ENCODE measurements around the gene PDE11A. TPM values are rescaled to one million over a fixed set of nuclear protein-coding genes. Genes with fewer than 3 reads are reported as not detected.
"Not testable (repeated sequence)": the region's sequence is repeated elsewhere in the genome, so short reads cannot be mapped to it uniquely, and the experiment has no call there.

The PDE11A gene
- total RNA-seq, 2 donors from 2014 or later = 1.5 to 1.9 TPM

- DNase-seq = peak; percentile 59
- peaks cover 10% of the 10 kb centered on the region for H3K9me3 ChIP-seq (ENCODE audit: control insufficient read depth, low read length)
- no peaks in the 10 kb centered on the region for H3K27me3 ChIP-seq (ENCODE audit: control insufficient read depth, insufficient read depth, low read length, poor library complexity, severe bottlenecking)
- H3K9me3 Mint-ChIP-seq = peaks cover 21% of the 10 kb centered on the region
- no peak overlapping the region for H3K4me3 Mint-ChIP-seq
- WGBS, 2 experiments (ENCODE audit: insufficient coverage in 1 of 2, insufficient read length in 1 of 2) = 8 to 10% methylated on average over 1 of the region's 1 CpG
- no peak for TF ChIP-seq CTCF (conservative IDR thresholded peaks at IDR 0.05)
- H3K9ac ChIP-seq (ENCODE audit: extremely low read depth, low read length, poor library complexity, severe bottlenecking) = no peak overlapping the region
- H3K27ac ChIP-seq (ENCODE audit: low read depth, low read length) = no peak overlapping the region
- peaks cover 11% of the 10 kb centered on the region for H3K4me1 ChIP-seq (ENCODE audit: control insufficient read depth, insufficient read depth, low read length)
- no peaks in the 10 kb centered on the region for H3K36me3 Mint-ChIP-seq (ENCODE audit: low read depth)
- peaks cover 43% of the 10 kb centered on the region for H3K27me3 Mint-ChIP-seq (ENCODE audit: insufficient read depth)
- peak overlapping the region; percentile 16 for H3K27ac Mint-ChIP-seq
- H3K4me1 Mint-ChIP-seq = peaks cover 39% of the 10 kb centered on the region
- peak overlapping the region; percentile 15 for H3K4me3 ChIP-seq (ENCODE audit: low read length)
- no peaks in the 10 kb centered on the region for H3K36me3 ChIP-seq (ENCODE audit: control insufficient read depth, insufficient read depth, low read length)
Observed at GRCh38 chr2:177852389-177852788, 220.2 kb downstream of the PDE11A start.

GRCh38 chr2:177843188-177843587 lies 229.4 kb downstream of the PDE11A start:
- H3K4me3 Mint-ChIP-seq = no peak overlapping the region
- no peak for DNase-seq

GRCh38 chr2:177842243-177842642 lies 230.3 kb downstream of the PDE11A start:
- no peak for TF ChIP-seq CTCF (conservative IDR thresholded peaks at IDR 0.05)
- Mint-ChIP-seq H3K27ac (no peak overlapping the region), H3K4me1 (no peaks in the 10 kb centered on the region), H3K9me3 (peaks cover 39% of the 10 kb centered on the region), H3K27me3 (ENCODE audit: insufficient read depth) (peaks cover 11% of the 10 kb centered on the region), H3K36me3 (ENCODE audit: low read depth) (no peaks in the 10 kb centered on the region), H3K4me3 (no peak overlapping the region)
- H3K4me3 ChIP-seq (ENCODE audit: low read length) = no peak overlapping the region
- H3K27me3 ChIP-seq (ENCODE audit: control insufficient read depth, insufficient read depth, low read length, poor library complexity, severe bottlenecking) = no peaks in the 10 kb centered on the region
- H3K36me3 ChIP-seq (ENCODE audit: control insufficient read depth, insufficient read depth, low read length) = no peaks in the 10 kb centered on the region
- H3K4me1 ChIP-seq (ENCODE audit: control insufficient read depth, insufficient read depth, low read length) = no peaks in the 10 kb centered on the region
- WGBS, 2 experiments (ENCODE audit: insufficient coverage in 1 of 2, insufficient read length in 1 of 2) = 87 to 89% methylated on average over 3 of the region's 3 CpGs
- DNase-seq = no peak
- H3K9me3 ChIP-seq (ENCODE audit: control insufficient read depth, low read length) = peaks cover 24% of the 10 kb centered on the region
- no peak overlapping the region for H3K27ac ChIP-seq (ENCODE audit: low read depth, low read length)
- no peak overlapping the region for H3K9ac ChIP-seq (ENCODE audit: extremely low read depth, low read length, poor library complexity, severe bottlenecking)

More at GRCh38 chr2:177843188-177843587, 229.4 kb downstream of the PDE11A start:
- H3K36me3 ChIP-seq (ENCODE audit: control insufficient read depth, insufficient read depth, low read length) = no peaks in the 10 kb centered on the region
- H3K4me1 Mint-ChIP-seq = no peaks in the 10 kb centered on the region
- H3K4me3 ChIP-seq (ENCODE audit: low read length) = no peak overlapping the region
- 89% methylated on average over 2 of the region's 2 CpGs; no CpG with 5 or more reads in 1 of the 2 experiments for WGBS, 2 experiments (ENCODE audit: insufficient coverage in 1 of 2, insufficient read length in 1 of 2)
- peaks cover 20% of the 10 kb centered on the region for H3K27me3 Mint-ChIP-seq (ENCODE audit: insufficient read depth)
- no peaks in the 10 kb centered on the region for H3K27me3 ChIP-seq (ENCODE audit: control insufficient read depth, insufficient read depth, low read length, poor library complexity, severe bottlenecking)
- H3K4me1 ChIP-seq (ENCODE audit: control insufficient read depth, insufficient read depth, low read length) = no peaks in the 10 kb centered on the region
- no peak for TF ChIP-seq CTCF (conservative IDR thresholded peaks at IDR 0.05)
- no peak overlapping the region for H3K27ac Mint-ChIP-seq
- no peak overlapping the region for H3K27ac ChIP-seq (ENCODE audit: low read depth, low read length)
- peaks cover 15% of the 10 kb centered on the region for H3K9me3 ChIP-seq (ENCODE audit: control insufficient read depth, low read length)
- H3K9me3 Mint-ChIP-seq = peaks cover 30% of the 10 kb centered on the region
- H3K36me3 Mint-ChIP-seq (ENCODE audit: low read depth) = no peaks in the 10 kb centered on the region
- H3K9ac ChIP-seq (ENCODE audit: extremely low read depth, low read length, poor library complexity, severe bottlenecking) = no peak overlapping the region

GRCh38 chr2:177835418-177836204 lies 237.0 kb downstream of the PDE11A start:
- H3K27ac ChIP-seq (ENCODE audit: low read depth, low read length); H3K27me3 ChIP-seq (ENCODE audit: control insufficient read depth, insufficient read depth, low read length, poor library complexity, severe bottlenecking); H3K4me1 Mint-ChIP-seq; H3K27ac Mint-ChIP-seq; H3K4me3 Mint-ChIP-seq; H3K4me3 ChIP-seq (ENCODE audit: low read length); H3K9ac ChIP-seq (ENCODE audit: extremely low read depth, low read length, poor library complexity, severe bottlenecking); H3K36me3 Mint-ChIP-seq (ENCODE audit: low read depth); DNase-seq; H3K36me3 ChIP-seq (ENCODE audit: control insufficient read depth, insufficient read depth, low read length); H3K4me1 ChIP-seq (ENCODE audit: control insufficient read depth, insufficient read depth, low read length): not testable (repeated sequence)
- H3K9me3 Mint-ChIP-seq = peaks cover 64% of the 10 kb centered on the region
- H3K9me3 ChIP-seq (ENCODE audit: control insufficient read depth, low read length) = peaks cover 60% of the 10 kb centered on the region
- peaks cover 25% of the 10 kb centered on the region for H3K27me3 Mint-ChIP-seq (ENCODE audit: insufficient read depth)
- WGBS, 2 experiments (ENCODE audit: insufficient coverage in 1 of 2, insufficient read length in 1 of 2) = 93 to 97% methylated on average over 18 to 27 of the region's 27 CpGs
